ENCODE results near the gene CEP43. TPM values are rescaled to one million over a fixed set of nuclear protein-coding genes. Genes with fewer than 3 reads are reported as not detected.
"Not testable (repeated sequence)": the region's sequence is repeated elsewhere in the genome, so short reads cannot be mapped to it uniquely, and the experiment has no call there.

Gene CEP43
- 56.8 TPM for polyA plus RNA-seq (ENCODE audit: insufficient read length)
- long read RNA-seq, donor 1, full-length matches to known transcripts, result 5 of 5 reads
- long read RNA-seq, donor 1, partial matches to known transcripts, result 0 of 5 reads
- long read RNA-seq, donor 1, other reads (novel, unspliced or antisense), result 0 of 5 reads
- long read RNA-seq, donor 2, full-length matches to known transcripts, result 2 of 2 reads
- long read RNA-seq, donor 2, partial matches to known transcripts, result 0 of 2 reads
- long read RNA-seq, donor 2, other reads (novel, unspliced or antisense), result 0 of 2 reads
- long read RNA-seq, donor 3, partial matches to known transcripts, result 21 of 23 reads
- long read RNA-seq, donor 3, other reads (novel, unspliced or antisense), result 0 of 23 reads
- long read RNA-seq, donor 4, result 0 reads
- long read RNA-seq, donor 5, full-length matches to known transcripts, result 8 of 8 reads
- long read RNA-seq, donor 5, partial matches to known transcripts, result 0 of 8 reads
- long read RNA-seq, donor 5, other reads (novel, unspliced or antisense), result 0 of 8 reads
- long read RNA-seq, donor 6, full-length matches to known transcripts, result 4 of 10 reads
- long read RNA-seq, donor 6, partial matches to known transcripts, result 6 of 10 reads
- long read RNA-seq, donor 6, other reads (novel, unspliced or antisense), result 0 of 10 reads
- long read RNA-seq, donor 7, partial matches to known transcripts, result 23 of 25 reads
- long read RNA-seq, donor 7, other reads (novel, unspliced or antisense), result 0 of 25 reads
- long read RNA-seq, donor 8, partial matches to known transcripts, result 11 of 12 reads
- long read RNA-seq, donor 8, other reads (novel, unspliced or antisense), result 0 of 12 reads

DNA sequence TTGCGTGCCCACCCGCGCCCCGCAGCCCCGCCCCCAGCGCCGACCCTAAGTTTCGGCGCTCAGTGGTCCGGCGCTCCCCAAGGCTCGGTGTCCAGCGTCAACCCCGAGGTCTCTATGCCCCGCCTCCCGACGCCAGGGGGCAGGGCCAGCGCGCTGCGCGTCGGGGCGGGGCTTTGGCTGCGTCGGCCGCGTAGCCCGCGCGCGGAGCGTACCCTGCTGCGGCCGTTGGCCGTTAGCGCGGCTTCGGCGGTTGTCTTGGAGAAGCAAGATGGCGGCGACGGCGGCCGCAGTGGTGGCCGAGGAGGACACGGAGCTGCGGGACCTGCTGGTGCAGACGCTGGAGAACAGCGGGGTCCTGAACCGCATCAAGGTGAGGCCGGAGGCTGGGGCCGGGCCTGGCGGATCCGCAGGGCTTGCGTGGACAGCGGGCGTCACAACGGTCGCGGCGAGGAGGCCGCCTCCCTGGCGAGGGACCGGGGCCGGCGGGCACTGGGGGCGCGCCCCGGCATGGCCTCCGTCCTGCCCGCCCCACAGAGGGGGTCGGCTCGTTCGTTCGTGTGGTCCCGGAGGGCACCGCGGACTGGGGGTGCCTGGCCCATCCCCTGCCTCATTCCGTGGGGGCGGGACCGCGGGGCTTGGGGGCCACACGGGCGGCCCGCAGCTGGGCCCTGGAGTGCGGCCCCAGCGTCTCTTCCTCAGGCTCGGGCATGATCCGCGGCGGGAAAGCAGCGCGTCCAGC is at the start of gene CEP43:
Gene CEP43 (plus strand): TSS at position 253 of the 739 bp plus-strand sequence. CDS start 16 bp downstream, at position 269.
- peak; percentile 96 for DNase-seq

DNA sequence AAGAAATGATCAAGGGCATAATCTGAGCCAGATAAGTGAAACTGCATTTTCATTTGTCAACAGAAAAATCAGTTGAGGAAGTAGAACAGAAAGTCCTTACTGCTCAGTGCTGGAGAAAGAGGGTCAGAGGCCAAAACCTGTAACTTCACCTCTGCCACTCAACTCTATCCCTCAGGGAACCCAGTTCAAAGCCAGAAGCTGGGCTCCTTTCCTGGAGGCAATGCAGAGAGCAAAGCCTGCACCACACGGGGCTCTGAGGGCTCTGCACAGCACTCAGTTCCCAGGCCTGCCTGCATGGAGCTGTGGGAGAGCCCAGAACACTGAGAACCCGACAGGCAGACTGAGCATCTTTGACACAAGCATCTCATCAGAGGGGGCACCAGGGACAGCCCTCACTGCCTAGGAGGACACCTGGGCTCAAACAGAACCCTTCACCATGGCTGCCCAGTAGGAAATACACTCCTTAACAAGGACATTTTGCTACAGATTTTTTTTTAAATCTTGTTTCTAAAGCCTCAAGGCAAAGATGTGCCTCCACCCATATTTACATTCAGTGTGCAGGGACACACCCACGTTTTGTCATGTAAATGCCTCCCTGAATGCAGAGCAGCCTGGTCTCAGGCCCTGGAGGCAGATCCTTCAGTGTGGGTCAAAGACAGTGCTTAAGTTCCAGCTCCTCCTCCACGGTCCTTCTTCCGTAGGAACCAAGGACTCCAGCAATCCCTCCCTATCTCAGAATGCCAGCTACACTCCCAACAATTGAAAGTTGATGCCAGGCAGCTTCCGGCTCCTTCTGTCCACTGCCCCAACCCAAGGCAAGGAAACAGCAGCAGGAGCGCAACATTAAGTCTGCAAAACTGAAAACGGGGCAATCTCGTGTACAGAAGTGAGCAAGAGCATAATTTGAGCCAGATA is 49.4 kb upstream of the CEP43 start:
- DNase-seq, result no peak

DNA sequence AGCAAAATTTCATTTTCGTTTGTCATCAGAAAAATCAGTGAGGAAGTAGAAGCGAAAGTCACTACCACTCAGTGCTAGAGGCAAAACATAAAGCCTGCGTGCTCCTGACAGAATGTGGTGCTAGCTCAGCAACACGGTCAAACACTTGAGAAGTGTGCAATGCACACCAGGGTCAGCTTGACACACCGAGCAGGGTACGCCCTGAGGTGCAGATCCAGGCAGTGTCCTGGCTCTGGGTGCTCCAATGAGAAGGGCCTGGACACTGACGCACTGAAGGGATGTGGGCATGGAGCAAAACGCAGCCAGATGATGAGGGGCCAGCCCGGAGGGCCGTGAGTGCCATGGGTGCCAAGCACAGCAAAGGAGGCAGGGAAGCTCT is 48.8 kb upstream of the CEP43 start:
- DNase-seq, result no peak

- DNase-seq, result not testable (repeated sequence)
Measured at GRCh38 chr6:166950892-166951669, 48.1 kb upstream of the CEP43 start.

DNA sequence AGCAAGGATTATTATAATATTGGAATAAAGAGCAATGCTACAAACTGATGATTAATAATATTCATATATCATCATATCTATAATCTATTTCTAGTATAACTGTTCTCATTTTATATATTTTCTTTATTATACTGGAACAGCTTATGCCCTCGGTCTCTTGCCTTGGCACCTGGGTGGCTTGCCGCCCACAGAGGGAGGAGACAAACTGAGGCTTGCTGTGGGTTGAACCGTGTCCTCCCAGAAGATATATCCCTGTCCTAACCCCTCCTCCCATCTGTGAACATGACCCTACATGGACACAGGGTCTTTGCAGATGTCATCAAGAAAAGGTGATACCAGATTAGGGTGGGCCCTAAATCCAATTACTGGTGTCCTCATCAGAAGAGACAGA is 47.5 kb upstream of the CEP43 start:
- no peak for DNase-seq

- no peak for DNase-seq
Measured at GRCh38 chr6:166952121-166952520, 47.1 kb upstream of the CEP43 start.

- no peak for DNase-seq
Measured at GRCh38 chr6:166952567-166953486, 46.4 kb upstream of the CEP43 start.

GRCh38 chr6:166954118-166954713 is 45.0 kb upstream of the CEP43 start:
- DNase-seq, result no peak

DNA sequence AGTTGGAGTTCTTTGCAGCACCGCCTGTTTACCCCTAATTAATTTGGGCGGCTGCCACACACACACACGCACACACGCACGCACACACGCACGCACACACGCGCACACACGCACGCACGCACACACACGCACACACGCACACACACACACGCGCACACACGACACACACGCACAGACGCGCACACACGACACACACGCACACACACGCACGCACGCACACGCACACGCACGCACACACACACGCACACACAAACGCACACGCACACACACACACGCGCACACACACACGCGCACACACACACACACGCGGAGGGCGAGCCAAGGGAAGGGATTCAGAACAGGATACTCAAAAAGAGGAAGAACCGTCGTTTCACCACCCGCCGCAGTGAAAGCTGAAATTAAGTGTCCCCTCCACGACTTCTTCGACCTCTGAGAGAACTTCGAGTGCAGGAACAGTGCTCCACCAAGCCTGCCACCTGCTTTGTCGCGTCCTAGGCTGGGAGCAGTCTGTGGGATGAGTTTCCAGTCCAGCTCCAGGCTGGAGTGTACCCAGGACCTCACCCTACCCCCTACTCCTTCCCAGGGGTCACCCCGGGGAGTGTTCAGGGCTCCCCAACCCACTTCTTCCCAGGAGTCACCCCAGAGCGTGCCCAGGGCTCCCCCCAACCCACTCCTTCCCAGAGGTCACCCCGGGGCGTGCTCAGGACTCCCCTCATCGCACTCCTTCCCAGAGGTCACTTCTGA is 43.9 kb upstream of the CEP43 start:
- no peak for DNase-seq

- DNase-seq, result no peak
Measured at GRCh38 chr6:166955865-166956443, 43.2 kb upstream of the CEP43 start.

- peak; percentile 88 for DNase-seq
Measured at GRCh38 chr6:166956444-166957086, 42.6 kb upstream of the CEP43 start, which contains the start of gene RNASET2. RNASET2 (minus strand) TSS chr6:166956550; CDS start chr6:166956182, 368 bp downstream.

DNA sequence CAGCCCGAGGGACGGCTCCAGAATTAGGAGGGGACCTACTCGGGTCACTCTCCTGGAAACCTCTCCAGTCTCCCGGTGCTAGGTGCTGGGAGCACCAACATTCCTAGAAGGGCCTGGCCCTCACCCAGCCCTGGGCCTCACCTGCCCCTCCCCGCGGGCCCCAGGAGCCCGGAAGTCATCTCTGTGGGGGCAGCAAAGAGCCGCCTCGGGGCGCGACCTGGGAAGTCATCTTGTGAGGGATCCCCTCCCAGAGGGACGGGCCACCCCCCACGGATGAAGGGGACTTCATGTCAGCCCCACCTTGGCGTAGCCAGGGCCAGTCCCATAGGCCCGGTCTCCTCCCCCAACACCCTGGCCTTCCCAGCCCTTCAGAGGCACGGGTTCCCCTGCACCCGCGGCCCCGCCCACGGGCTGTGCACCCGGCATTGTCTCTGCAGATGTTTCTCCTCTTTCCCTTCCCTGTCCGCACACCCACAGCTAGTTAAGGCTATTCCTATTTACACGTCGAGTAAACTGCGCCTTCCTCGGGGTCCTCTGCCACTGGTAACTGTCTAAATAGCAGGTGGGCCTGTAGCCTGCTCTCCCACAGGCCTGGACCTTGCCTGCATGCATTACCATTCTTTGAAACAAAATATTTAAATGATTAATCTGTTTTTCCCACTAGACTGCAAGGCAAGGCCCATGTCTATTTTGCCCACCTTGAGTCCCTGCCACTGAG is 42.0 kb upstream of the CEP43 start:
- no peak for DNase-seq

DNA sequence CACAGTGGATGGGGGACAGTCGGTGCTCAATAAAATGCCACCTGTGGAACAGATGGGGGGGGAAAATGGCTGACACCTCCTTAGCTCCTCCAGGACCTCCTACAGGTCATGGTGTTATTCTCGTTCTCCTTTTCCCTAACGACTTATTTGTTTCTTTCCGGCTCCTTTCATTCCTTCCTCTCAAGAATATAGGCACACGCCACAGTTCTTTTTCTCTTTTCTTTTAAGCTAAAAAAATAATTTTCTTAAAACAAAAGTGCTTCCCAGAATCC is 41.5 kb upstream of the CEP43 start:
- DNase-seq, result no peak

DNA sequence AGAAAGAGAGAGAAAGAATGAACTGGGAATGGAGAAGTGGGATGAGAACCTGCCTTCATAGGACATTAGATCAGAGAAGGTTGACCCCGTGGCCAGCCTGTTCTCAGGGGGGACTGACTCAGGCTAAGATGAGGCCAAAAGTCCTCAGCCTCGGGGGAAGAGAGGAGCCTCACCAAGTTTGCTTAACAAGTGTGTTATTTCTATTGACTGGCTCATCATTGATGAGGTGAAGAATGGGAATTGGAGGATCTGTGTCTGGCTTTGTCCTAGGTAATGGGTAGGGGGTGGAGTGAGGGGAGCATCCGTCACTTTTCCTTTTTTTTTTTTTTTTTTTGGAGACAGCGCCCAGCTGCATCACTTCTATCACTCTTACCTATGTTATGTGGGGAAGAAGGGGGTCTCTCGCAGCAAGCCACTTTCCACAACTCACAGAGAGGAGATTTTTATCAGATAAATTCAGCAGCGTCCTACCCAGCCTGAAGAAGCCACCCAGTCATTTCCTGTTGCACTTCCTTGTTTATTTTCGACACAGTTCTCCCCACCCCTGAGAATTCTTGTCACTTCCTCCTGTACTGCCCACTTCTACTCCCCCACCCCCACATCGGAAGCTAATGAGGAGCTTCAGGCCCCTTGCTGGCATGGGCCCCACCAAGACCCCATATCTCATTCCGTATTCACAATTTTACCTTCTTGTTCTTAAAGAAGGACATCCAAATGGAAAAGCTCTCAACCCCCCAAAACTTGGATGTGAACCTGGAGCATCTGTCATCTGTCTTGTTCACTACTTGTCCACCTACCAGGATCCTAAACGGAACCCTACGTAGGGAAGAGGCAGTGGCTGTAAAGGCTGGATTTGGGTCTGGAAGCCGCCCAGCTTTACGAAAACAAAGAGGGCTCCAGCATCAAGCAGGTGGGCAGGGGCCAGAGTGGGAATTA is 40.0 kb upstream of the CEP43 start:
- DNase-seq, result no peak

GRCh38 chr6:166959911-166960608 is 39.1 kb upstream of the CEP43 start:
- no peak for DNase-seq

Measured in left kidney (tissue), 8 donors.